GM19468 (cell line): ENCODE measurements around the gene OR52E2.

ENCODE experiments used
- ATAC-seq: cut with Tn5 transposase; IDR thresholded peaks from one replicate; pipeline ENCODE4 v1.9.1; 2021; ENCODE audit warnings: mild to moderate bottlenecking, moderate library complexity, moderate number of reproducible peaks; ENCODE audit not compliant: unreplicated experiment; ENCODE audit errors: extremely low read depth

OR52E2 gene

GRCh38 chr11:5021996-5022395, 37.4 kb downstream of the OR52E2 start:
- no peak for ATAC-seq

DNA sequence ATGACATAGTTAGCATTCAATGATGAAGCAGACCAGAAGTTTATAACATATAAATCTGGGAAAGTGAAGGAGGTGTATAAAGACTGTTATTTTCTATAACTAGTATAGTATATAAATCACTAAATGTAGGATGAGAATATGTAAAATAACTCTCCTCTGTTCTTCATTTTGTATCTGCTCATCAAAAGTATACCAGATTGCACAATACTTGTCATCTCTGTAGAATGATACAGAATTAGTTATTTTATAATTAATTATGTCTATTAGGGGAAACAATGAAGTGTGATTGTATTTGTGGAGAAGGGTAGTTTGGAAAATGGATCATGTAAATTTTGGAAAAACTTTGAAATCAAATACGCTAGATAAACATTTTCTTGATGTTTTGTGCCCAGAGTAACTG, 46.4 kb downstream of the OR52E2 start:
- ATAC-seq = no peak

- no peak for ATAC-seq
Observed at GRCh38 chr11:5011254-5011653, 48.2 kb downstream of the OR52E2 start.
